ENCODE measurements around the gene OR1I1.

The OR1I1 gene, protein sequence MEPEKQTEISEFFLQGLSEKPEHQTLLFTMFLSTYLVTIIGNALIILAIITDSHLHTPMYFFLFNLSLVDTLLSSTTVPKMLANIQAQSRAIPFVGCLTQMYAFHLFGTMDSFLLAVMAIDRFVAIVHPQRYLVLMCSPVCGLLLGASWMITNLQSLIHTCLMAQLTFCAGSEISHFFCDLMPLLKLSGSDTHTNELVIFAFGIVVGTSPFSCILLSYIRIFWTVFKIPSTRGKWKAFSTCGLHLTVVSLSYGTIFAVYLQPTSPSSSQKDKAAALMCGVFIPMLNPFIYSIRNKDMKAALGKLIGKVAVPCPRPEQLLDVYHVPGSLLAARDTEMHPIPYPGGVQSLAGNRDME
- long read RNA-seq: 0 reads

DNA sequence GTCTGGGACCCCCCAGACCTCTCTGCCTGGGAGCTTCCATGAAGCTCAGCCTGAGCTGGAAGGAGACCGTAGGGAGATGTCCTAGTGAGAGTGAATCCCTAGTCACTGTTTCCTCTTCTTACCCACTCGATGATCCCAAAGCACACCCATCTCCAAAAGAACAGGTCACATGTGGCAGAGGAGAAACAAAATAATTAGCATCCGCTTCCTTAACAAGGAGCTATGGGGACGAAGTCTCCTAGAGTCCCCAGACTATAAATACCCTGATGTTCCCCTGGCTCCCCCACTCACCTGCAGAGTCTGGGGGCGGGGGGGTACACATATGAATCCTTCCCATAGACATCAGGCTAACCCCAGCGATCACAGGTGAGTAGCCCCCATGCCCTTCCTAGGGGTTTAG is at the start of gene OR1I1:
Gene OR1I1, plus strand, starts transcription at position 301 of the 400 bp plus-strand sequence. CDS start 4,855 bp downstream, outside the sequence.
- Histone ChIP-seq H3K27me3 (ENCODE audit: insufficient read depth, poor library complexity, severe bottlenecking) (no peaks in the 10 kb centered on the region), H3K27ac (replicated peaks) (no peak within 1 kb of the TSS), H3K4me3 (replicated peaks; ENCODE audit: insufficient read depth, low read length) (no peak within 1 kb of the TSS)
- TF ChIP-seq POLR2AphosphoS5 (IDR thresholded peaks at IDR 0.05; ENCODE audit: low read depth) (no peak), SPI1 (IDR thresholded peaks at IDR 0.05; ENCODE audit: borderline replicate concordance, low read depth) (no peak)
- TF ChIP-seq, protein P1, sequence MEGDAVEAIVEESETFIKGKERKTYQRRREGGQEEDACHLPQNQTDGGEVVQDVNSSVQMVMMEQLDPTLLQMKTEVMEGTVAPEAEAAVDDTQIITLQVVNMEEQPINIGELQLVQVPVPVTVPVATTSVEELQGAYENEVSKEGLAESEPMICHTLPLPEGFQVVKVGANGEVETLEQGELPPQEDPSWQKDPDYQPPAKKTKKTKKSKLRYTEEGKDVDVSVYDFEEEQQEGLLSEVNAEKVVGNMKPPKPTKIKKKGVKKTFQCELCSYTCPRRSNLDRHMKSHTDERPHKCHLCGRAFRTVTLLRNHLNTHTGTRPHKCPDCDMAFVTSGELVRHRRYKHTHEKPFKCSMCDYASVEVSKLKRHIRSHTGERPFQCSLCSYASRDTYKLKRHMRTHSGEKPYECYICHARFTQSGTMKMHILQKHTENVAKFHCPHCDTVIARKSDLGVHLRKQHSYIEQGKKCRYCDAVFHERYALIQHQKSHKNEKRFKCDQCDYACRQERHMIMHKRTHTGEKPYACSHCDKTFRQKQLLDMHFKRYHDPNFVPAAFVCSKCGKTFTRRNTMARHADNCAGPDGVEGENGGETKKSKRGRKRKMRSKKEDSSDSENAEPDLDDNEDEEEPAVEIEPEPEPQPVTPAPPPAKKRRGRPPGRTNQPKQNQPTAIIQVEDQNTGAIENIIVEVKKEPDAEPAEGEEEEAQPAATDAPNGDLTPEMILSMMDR (IDR thresholded peaks at IDR 0.05; ENCODE audit: insufficient read depth, low read length): no peak
- TF ChIP-seq, protein P2, sequence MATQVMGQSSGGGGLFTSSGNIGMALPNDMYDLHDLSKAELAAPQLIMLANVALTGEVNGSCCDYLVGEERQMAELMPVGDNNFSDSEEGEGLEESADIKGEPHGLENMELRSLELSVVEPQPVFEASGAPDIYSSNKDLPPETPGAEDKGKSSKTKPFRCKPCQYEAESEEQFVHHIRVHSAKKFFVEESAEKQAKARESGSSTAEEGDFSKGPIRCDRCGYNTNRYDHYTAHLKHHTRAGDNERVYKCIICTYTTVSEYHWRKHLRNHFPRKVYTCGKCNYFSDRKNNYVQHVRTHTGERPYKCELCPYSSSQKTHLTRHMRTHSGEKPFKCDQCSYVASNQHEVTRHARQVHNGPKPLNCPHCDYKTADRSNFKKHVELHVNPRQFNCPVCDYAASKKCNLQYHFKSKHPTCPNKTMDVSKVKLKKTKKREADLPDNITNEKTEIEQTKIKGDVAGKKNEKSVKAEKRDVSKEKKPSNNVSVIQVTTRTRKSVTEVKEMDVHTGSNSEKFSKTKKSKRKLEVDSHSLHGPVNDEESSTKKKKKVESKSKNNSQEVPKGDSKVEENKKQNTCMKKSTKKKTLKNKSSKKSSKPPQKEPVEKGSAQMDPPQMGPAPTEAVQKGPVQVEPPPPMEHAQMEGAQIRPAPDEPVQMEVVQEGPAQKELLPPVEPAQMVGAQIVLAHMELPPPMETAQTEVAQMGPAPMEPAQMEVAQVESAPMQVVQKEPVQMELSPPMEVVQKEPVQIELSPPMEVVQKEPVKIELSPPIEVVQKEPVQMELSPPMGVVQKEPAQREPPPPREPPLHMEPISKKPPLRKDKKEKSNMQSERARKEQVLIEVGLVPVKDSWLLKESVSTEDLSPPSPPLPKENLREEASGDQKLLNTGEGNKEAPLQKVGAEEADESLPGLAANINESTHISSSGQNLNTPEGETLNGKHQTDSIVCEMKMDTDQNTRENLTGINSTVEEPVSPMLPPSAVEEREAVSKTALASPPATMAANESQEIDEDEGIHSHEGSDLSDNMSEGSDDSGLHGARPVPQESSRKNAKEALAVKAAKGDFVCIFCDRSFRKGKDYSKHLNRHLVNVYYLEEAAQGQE (IDR thresholded peaks at IDR 0.05; ENCODE audit: insufficient replicate concordance, low read depth): no peak
- DNase-seq (ENCODE audit: low read depth in 1 of 2, low spot score in 1 of 2): no peak

DNA sequence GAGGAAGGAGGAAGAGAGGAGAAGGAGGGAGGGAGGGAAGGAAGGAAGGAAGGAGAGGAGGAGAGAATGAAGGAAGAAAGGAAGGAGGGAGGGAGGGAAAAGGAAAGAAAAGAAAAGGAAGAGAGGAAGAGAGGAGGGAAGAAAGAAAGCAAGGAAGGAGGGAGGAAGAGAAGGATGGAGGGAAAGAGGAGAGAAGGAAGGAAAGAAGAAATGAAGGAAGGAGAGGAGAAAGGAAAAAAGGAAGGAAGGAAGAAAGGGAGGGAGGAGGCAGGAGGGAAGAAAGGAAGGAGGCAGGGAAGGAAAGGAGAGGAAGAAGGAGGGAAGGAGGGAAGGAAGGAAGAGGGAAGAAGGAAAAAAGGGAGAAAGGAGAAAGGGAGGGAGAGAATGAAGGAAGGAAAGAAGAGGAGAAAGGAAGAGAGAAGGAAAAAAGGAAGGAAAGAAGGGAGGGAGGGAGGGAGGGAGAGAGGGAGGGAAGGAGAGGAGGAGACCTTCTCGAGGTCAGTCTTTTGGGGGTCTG is 46.2 kb upstream of the OR1I1 start:
- Histone ChIP-seq H3K27ac (replicated peaks) (no peak overlapping the region), H3K4me3 (replicated peaks; ENCODE audit: insufficient read depth, low read length) (no peak overlapping the region), H3K27me3 (ENCODE audit: insufficient read depth, poor library complexity, severe bottlenecking) (no peaks in the 10 kb centered on the region)
- TF ChIP-seq, protein P1 (IDR thresholded peaks at IDR 0.05; ENCODE audit: insufficient read depth, low read length): no peak
- TF ChIP-seq GABPA (IDR thresholded peaks at IDR 0.05; ENCODE audit: low read depth) (no peak), POLR2AphosphoS5 (IDR thresholded peaks at IDR 0.05; ENCODE audit: low read depth) (no peak), SPI1 (IDR thresholded peaks at IDR 0.05; ENCODE audit: borderline replicate concordance, low read depth) (no peak)
- TF ChIP-seq, protein P2 (IDR thresholded peaks at IDR 0.05; ENCODE audit: insufficient replicate concordance, low read depth): no peak
- no peak for DNase-seq (ENCODE audit: low read depth in 1 of 2, low spot score in 1 of 2)

DNA sequence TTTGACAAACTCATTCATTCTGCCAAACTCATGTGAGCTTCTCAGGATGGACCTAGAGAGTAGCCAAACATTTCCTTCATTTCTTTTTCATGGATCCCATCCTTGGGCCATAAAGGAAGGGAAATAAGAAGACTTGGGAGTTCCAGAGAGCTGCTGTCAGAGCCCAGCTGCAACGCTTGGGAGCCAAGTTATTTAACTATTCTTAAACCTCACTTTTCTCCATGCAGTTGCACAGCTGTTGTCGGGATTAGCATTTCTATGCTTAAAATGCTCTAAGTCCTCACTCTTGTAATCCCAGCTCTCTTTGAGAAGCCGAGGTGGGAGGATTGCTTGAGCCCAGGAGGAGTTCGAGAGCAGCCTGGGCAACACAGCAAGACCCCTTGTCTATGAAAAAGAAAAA is 44.4 kb upstream of the OR1I1 start:
- TF ChIP-seq GABPA (IDR thresholded peaks at IDR 0.05; ENCODE audit: low read depth): no peak
- TF ChIP-seq SPI1 (IDR thresholded peaks at IDR 0.05; ENCODE audit: borderline replicate concordance, low read depth): no peak
- TF ChIP-seq POLR2AphosphoS5 (IDR thresholded peaks at IDR 0.05; ENCODE audit: low read depth): no peak
- TF ChIP-seq, protein P1 (IDR thresholded peaks at IDR 0.05; ENCODE audit: insufficient read depth, low read length): no peak
- TF ChIP-seq, protein P2 (IDR thresholded peaks at IDR 0.05; ENCODE audit: insufficient replicate concordance, low read depth): no peak
- H3K27ac ChIP-seq (replicated peaks): no peak overlapping the region
- no peak for DNase-seq (ENCODE audit: low read depth in 1 of 2, low spot score in 1 of 2)
- H3K27me3 ChIP-seq (ENCODE audit: insufficient read depth, poor library complexity, severe bottlenecking): no peaks in the 10 kb centered on the region
- no peak overlapping the region for H3K4me3 ChIP-seq (replicated peaks; ENCODE audit: insufficient read depth, low read length)
